Endometrial microvascular endothelial cells (primary cell): Measurements from ENCODE around the gene ANTXR1. TPM values are rescaled to one million over a fixed set of nuclear protein-coding genes. Genes with fewer than 3 reads are reported as not detected.

Source experiments
- in situ Hi-C: cut with HindIII; loops from 2 replicates; pipeline ENCODE4 v1.10.0; 2017; ENCODE audit warnings: low sequenced_read_pairs, low pct_unique_long_range_greater_than_20kb; ENCODE audit errors: inconsistent ontology term
- total RNA-seq: library from RNA; depleted of rRNA; stranded (reverse); fragments of >200 nt; gene quantifications from one replicate; pipeline ENCODE4 v1.2.3, GENCODE V29; 2015; ENCODE audit errors: inconsistent ontology term

Gene ANTXR1
- total RNA-seq, 1 donor from 2014 or later: 5.6 TPM

GRCh38 chr2:69209482-69209881 lies 196.5 kb downstream of the ANTXR1 start:
- in situ Hi-C loops: no loop called here

- in situ Hi-C loops: no loop called here
Measured at GRCh38 chr2:69210385-69210784, 197.4 kb downstream of the ANTXR1 start.

- in situ Hi-C loops: no loop called here
Measured at GRCh38 chr2:69211048-69211447, 198.1 kb downstream of the ANTXR1 start.

- in situ Hi-C loops: no loop called here
Measured at GRCh38 chr2:69211686-69212085, 198.7 kb downstream of the ANTXR1 start.

GRCh38 chr2:69212238-69213028 lies 199.5 kb downstream of the ANTXR1 start:
- in situ Hi-C loops: no loop called here

GRCh38 chr2:69213201-69213600 lies 200.2 kb downstream of the ANTXR1 start:
- in situ Hi-C loops: no loop called here

GRCh38 chr2:69213782-69214181 lies 200.8 kb downstream of the ANTXR1 start:
- in situ Hi-C loops: no loop called here

- in situ Hi-C loops: no loop called here
Measured at GRCh38 chr2:69214898-69215297, 201.9 kb downstream of the ANTXR1 start.

- in situ Hi-C loops: no loop called here
Measured at GRCh38 chr2:69216535-69217332, 203.8 kb downstream of the ANTXR1 start.

- in situ Hi-C loops: no loop called here
Measured at GRCh38 chr2:69217333-69218080, 204.5 kb downstream of the ANTXR1 start.

- in situ Hi-C loops: no loop called here
Measured at GRCh38 chr2:69221512-69221911, 208.5 kb downstream of the ANTXR1 start.

GRCh38 chr2:69221960-69222751 lies 209.2 kb downstream of the ANTXR1 start:
- in situ Hi-C loops: no loop called here

- in situ Hi-C loops: no loop called here
Measured at GRCh38 chr2:69222953-69223658, 210.1 kb downstream of the ANTXR1 start.

- in situ Hi-C loops: no loop called here
Measured at GRCh38 chr2:69223759-69224511, 211.0 kb downstream of the ANTXR1 start.

GRCh38 chr2:69224512-69224837 lies 211.5 kb downstream of the ANTXR1 start:
- in situ Hi-C loops: no loop called here

- in situ Hi-C loops: no loop called here
Measured at GRCh38 chr2:69225933-69226332, 213.0 kb downstream of the ANTXR1 start.

GRCh38 chr2:69226903-69227302 lies 213.9 kb downstream of the ANTXR1 start:
- in situ Hi-C loops: no loop called here

- in situ Hi-C loops: no loop called here
Measured at GRCh38 chr2:69227716-69228115, 214.7 kb downstream of the ANTXR1 start.
